ENCODE data around the gene SULT1C2.

Gene SULT1C2

DNA sequence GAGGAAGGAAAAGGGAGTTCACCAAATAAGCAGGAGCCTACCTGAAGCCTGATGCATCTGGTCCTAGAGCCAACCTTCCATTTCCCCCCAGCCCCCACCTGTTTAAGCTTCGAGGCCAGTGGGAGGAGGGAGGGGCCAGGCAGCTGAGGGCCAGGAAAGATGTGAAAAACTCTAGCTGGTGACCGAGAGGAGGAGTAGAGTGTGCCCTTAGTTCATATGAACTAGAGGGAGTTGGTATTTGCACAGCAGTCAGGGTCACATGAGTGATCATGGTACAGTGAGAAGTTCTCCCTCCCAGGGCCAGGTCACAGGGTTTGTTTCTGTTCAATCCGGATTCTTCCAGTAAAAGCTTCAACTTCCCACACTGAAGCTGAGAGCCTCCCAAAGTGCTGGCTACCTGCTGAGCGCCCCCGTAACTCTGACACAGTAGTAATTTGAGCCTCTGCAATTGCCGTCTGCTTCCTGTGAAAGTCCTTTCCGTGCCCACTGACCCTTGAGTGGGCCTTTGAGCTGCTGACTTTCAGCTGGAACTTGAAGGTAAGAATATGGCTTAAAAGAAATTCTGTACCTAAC is at the start of gene SULT1C2:
SULT1C2 (plus strand) TSS at position 362 of the 573 bp plus-strand sequence. CDS start 4,773 bp downstream, outside the sequence.
- H3K27ac Mint-ChIP-seq: peak within 1 kb of the TSS; percentile 98
- peaks cover 7% of the 10 kb centered on the region for H3K27me3 Mint-ChIP-seq (ENCODE audit: low read depth, poor library complexity)
- H3K4me3 Mint-ChIP-seq: peak within 1 kb of the TSS; percentile 75
- TF ChIP-seq CTCF (IDR thresholded peaks at IDR 0.05): no peak
- H3K36me3 Mint-ChIP-seq (ENCODE audit: low read depth): peaks cover 37% of the 10 kb centered on the region
- peak; percentile 63 for DNase-seq
- H3K9me3 Mint-ChIP-seq: peaks cover 24% of the 10 kb centered on the region
- H3K4me1 Mint-ChIP-seq: peaks cover 70% of the 10 kb centered on the region

DNA sequence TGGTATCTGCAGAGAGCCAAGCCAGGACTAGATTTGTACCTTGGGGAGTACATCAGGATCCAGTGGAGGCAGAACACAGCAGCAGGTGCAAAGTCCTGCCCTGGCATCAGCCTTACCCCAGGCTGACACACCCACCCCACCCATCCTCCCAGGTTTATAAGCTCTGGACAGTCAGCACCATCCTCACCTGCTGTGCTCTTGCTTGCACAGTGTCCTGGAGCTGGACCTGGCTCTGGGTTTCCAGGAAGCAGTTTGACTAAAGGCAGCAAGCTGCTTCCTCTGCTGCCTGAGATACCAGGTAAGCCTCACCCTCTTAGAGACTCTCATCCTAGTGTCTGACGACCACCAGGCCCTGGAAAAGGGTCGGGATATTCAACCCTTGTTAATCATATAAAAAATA is 48.9 kb upstream of the SULT1C2 start, which contains the start of gene SULT1C3:
SULT1C3 (plus strand) TSS at position 183 of the 400 bp plus-strand sequence. CDS start 7,227 bp downstream, outside the sequence.
- no peaks in the 10 kb centered on the region for H3K27me3 Mint-ChIP-seq (ENCODE audit: low read depth, poor library complexity)

DNA sequence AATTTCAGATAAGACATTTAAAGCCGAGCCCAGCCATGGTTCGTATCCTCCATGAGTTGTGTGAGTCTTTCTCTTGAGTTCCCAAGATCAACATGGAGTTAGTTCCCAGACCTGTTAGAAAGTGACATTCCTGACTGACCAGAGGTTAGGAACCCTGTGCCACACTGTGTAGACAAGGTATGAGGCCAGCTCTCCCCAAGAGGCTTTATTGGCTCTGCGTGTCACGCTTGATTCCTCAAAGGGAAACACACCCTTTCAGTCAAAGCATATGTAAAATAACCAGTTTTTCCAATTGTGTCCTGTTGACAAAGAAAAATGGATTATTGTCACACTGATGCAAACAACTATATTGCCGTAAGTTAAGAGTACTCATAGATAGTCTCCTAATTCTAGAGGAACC is 47.7 kb upstream of the SULT1C2 start:
- no peak overlapping the region for H3K4me3 Mint-ChIP-seq
- no peak for TF ChIP-seq CTCF (IDR thresholded peaks at IDR 0.05)
- H3K27me3 Mint-ChIP-seq (ENCODE audit: low read depth, poor library complexity): no peaks in the 10 kb centered on the region

More for the DNA sequence above, 48.9 kb upstream of the SULT1C2 start, which contains the start of gene SULT1C3:
- Mint-ChIP-seq H3K36me3 (ENCODE audit: low read depth) (peaks cover 35% of the 10 kb centered on the region), H3K27ac (no peak within 1 kb of the TSS), H3K4me3 (no peak within 1 kb of the TSS), H3K9me3 (peaks cover 66% of the 10 kb centered on the region), H3K4me1 (no peaks in the 10 kb centered on the region)
- DNase-seq: no peak
- TF ChIP-seq CTCF (IDR thresholded peaks at IDR 0.05): no peak

GRCh38 chr2:108243566-108243965 is 45.1 kb upstream of the SULT1C2 start:
- Mint-ChIP-seq H3K9me3 (peaks cover 48% of the 10 kb centered on the region), H3K36me3 (ENCODE audit: low read depth) (peaks cover 18% of the 10 kb centered on the region), H3K27ac (no peak overlapping the region), H3K4me3 (no peak overlapping the region), H3K4me1 (no peaks in the 10 kb centered on the region), H3K27me3 (ENCODE audit: low read depth, poor library complexity) (no peaks in the 10 kb centered on the region)
- TF ChIP-seq CTCF (IDR thresholded peaks at IDR 0.05): no peak
- DNase-seq: no peak

More for the DNA sequence above, 47.7 kb upstream of the SULT1C2 start:
- no peak for DNase-seq
- Mint-ChIP-seq H3K36me3 (ENCODE audit: low read depth) (peaks cover 32% of the 10 kb centered on the region), H3K9me3 (peaks cover 66% of the 10 kb centered on the region), H3K27ac (no peak overlapping the region), H3K4me1 (no peaks in the 10 kb centered on the region)

DNA sequence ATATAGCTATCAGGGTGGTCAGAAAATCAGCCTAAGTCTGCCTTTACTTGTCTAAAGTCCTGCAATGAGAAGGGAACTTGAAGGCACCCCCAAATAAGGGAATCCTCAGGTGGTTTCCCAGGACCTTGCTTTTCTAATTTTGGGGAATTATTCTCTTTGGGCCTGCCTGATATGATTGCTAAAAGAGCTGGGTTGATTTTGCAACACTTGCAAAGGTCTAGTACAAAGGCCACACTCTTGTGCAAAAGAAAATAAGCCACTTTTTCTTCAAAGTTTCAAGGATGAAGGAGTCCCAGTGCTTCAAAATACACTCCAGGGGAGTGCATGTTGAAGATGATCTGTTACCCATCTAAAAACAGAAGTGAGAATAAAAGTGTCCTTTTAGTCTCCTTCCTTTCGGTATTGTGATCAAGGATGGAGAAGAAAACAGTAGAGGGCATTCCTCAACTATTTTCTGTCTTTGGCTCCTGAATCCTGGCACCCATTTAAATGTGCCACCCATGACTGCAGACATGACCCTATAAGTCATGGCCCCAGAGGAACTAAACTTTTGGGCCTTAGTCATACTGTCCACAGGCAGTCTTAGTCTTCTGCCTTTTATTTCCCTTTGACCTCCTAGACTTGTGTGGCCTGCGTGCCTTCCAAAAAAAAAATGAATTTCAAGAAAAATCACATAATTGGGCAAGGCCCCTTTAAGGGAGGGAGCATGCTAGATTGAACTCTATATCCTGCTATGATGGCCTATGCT is 43.9 kb upstream of the SULT1C2 start:
- TF ChIP-seq CTCF (IDR thresholded peaks at IDR 0.05): no peak
- H3K9me3 Mint-ChIP-seq: peaks cover 46% of the 10 kb centered on the region
- no peak overlapping the region for H3K4me3 Mint-ChIP-seq
- no peak for DNase-seq
- H3K27me3 Mint-ChIP-seq (ENCODE audit: low read depth, poor library complexity): no peaks in the 10 kb centered on the region
- peaks cover 17% of the 10 kb centered on the region for H3K36me3 Mint-ChIP-seq (ENCODE audit: low read depth)
- no peaks in the 10 kb centered on the region for H3K4me1 Mint-ChIP-seq
- no peak overlapping the region for H3K27ac Mint-ChIP-seq

Measured in nephron progenitor cell (in vitro differentiated cells).